NCI-H69 (cell line): Measurements from ENCODE around the gene SPATA22.
"Not testable (repeated sequence)": the region's sequence is repeated elsewhere in the genome, so short reads cannot be mapped to it uniquely, and the experiment has no call there.

Experiments used
- DNase-seq: peaks from one replicate; lab custom pipeline; 2025; lab: John Stamatoyannopoulos, UW

The SPATA22 gene

GRCh38 chr17:3472137-3472536 lies 518 bp upstream of the SPATA22 start:
- no peak for DNase-seq

- DNase-seq = no peak
These were observed 2.1 kb downstream of the SPATA22 start for GRCh38 chr17:3469529-3469928.

- not testable (repeated sequence) for DNase-seq
These were observed 5.3 kb downstream of the SPATA22 start for GRCh38 chr17:3466355-3466754.

- no peak for DNase-seq
These were observed 23.5 kb downstream of the SPATA22 start for GRCh38 chr17:3448059-3448665.

- no peak for DNase-seq
These were observed 24.0 kb downstream of the SPATA22 start for GRCh38 chr17:3447625-3448024.

GRCh38 chr17:3440451-3440850 lies 31.2 kb downstream of the SPATA22 start:
- DNase-seq = no peak

GRCh38 chr17:3438368-3438767 lies 33.3 kb downstream of the SPATA22 start:
- DNase-seq = no peak

- DNase-seq = no peak
These were observed 37.9 kb downstream of the SPATA22 start, which contains the start of gene OR1E2 for GRCh38 chr17:3433741-3434140. OR1E2 (minus strand) TSS chr17:3433841; CDS start chr17:3433841, 0 bp downstream.

- not testable (repeated sequence) for DNase-seq
These were observed 38.4 kb downstream of the SPATA22 start for GRCh38 chr17:3433215-3433614.

GRCh38 chr17:3418222-3418621 lies 53.4 kb downstream of the SPATA22 start:
- no peak for DNase-seq

GRCh38 chr17:3415610-3416009 lies 56.0 kb downstream of the SPATA22 start:
- DNase-seq = no peak

- not testable (repeated sequence) for DNase-seq
These were observed 59.4 kb downstream of the SPATA22 start for GRCh38 chr17:3412216-3412615.

- no peak for DNase-seq
These were observed 60.5 kb downstream of the SPATA22 start, which contains the start of gene OR3A3 for GRCh38 chr17:3411070-3411469. OR3A3 (plus strand) TSS chr17:3411370.

GRCh38 chr17:3403856-3404255 lies 67.8 kb downstream of the SPATA22 start:
- DNase-seq = not testable (repeated sequence)

GRCh38 chr17:3401786-3402185 lies 69.8 kb downstream of the SPATA22 start:
- no peak for DNase-seq

GRCh38 chr17:3400055-3400454 lies 71.6 kb downstream of the SPATA22 start:
- no peak for DNase-seq

GRCh38 chr17:3398310-3398709 lies 73.3 kb downstream of the SPATA22 start, which contains the start of gene OR1E1:
OR1E1 (minus strand) TSS chr17:3398410; CDS start chr17:3398410, 0 bp downstream.
- DNase-seq = no peak

GRCh38 chr17:3397801-3398200 lies 73.8 kb downstream of the SPATA22 start:
- DNase-seq = not testable (repeated sequence)
